ENCODE results near the gene HIF1A.

GRCh38 chr14:61699027-61699426, 3.7 kb downstream of the HIF1A start:
- TF ChIP-seq CTCF (IDR thresholded peaks at IDR 0.05; ENCODE audit: low read depth, low read length, poor library complexity, severe bottlenecking) (no peak), EZH2phosphoT487 (IDR thresholded peaks at IDR 0.05; ENCODE audit: borderline replicate concordance, low read length) (no peak)
